ENCODE results near the gene SLC7A1.
"Not testable (repeated sequence)": the region's sequence is repeated elsewhere in the genome, so short reads cannot be mapped to it uniquely, and the experiment has no call there.

SLC7A1 gene

GRCh38 chr13:29595380-29596063, at the start of gene SLC7A1:
SLC7A1 (minus strand) TSS chr13:29595688; CDS start chr13:29536188, 59,500 bp downstream.
- in situ Hi-C loops (cut with MboI; ENCODE audit: low sequenced_read_pairs): no loop called here

GRCh38 chr13:29640665-29641064, 45.2 kb upstream of the SLC7A1 start:
- in situ Hi-C loops (cut with MboI; ENCODE audit: low sequenced_read_pairs): no loop called here

GRCh38 chr13:29636831-29637230, 41.3 kb upstream of the SLC7A1 start:
- in situ Hi-C loops (cut with MboI; ENCODE audit: low sequenced_read_pairs): not testable (repeated sequence)

- in situ Hi-C loops (cut with MboI; ENCODE audit: low sequenced_read_pairs): no loop called here
These were observed 29.5 kb upstream of the SLC7A1 start for GRCh38 chr13:29624997-29625396.

GRCh38 chr13:29621841-29622240, 26.4 kb upstream of the SLC7A1 start:
- in situ Hi-C loops (cut with MboI; ENCODE audit: low sequenced_read_pairs): no loop called here

- in situ Hi-C loops (cut with MboI; ENCODE audit: low sequenced_read_pairs): no loop called here
These were observed 25.7 kb upstream of the SLC7A1 start for GRCh38 chr13:29621051-29621800.

- in situ Hi-C loops (cut with MboI; ENCODE audit: low sequenced_read_pairs): no loop called here
These were observed 24.5 kb upstream of the SLC7A1 start for GRCh38 chr13:29619995-29620394.

GRCh38 chr13:29613101-29613500, 17.6 kb upstream of the SLC7A1 start:
- in situ Hi-C loops (cut with MboI; ENCODE audit: low sequenced_read_pairs): no loop called here

- in situ Hi-C loops (cut with MboI; ENCODE audit: low sequenced_read_pairs): no loop called here
These were observed 12.0 kb upstream of the SLC7A1 start for GRCh38 chr13:29607465-29607864.

- in situ Hi-C loops (cut with MboI; ENCODE audit: low sequenced_read_pairs): no loop called here
These were observed 10.5 kb upstream of the SLC7A1 start for GRCh38 chr13:29605860-29606526.

GRCh38 chr13:29598321-29598720, 2.8 kb upstream of the SLC7A1 start:
- in situ Hi-C loops (cut with MboI; ENCODE audit: low sequenced_read_pairs): no loop called here

GRCh38 chr13:29597706-29598105, 2.2 kb upstream of the SLC7A1 start:
- in situ Hi-C loops (cut with MboI; ENCODE audit: low sequenced_read_pairs): no loop called here

GRCh38 chr13:29597246-29597645, 1.8 kb upstream of the SLC7A1 start:
- in situ Hi-C loops (cut with MboI; ENCODE audit: low sequenced_read_pairs): no loop called here

GRCh38 chr13:29596064-29596418, 553 bp upstream of the SLC7A1 start:
- in situ Hi-C loops (cut with MboI; ENCODE audit: low sequenced_read_pairs): no loop called here

- in situ Hi-C loops (cut with MboI; ENCODE audit: low sequenced_read_pairs): no loop called here
These were observed 643 bp downstream of the SLC7A1 start for GRCh38 chr13:29594710-29595379.

- in situ Hi-C loops (cut with MboI; ENCODE audit: low sequenced_read_pairs): no loop called here
These were observed 1.2 kb downstream of the SLC7A1 start for GRCh38 chr13:29594303-29594709.

GRCh38 chr13:29593605-29594297, 1.7 kb downstream of the SLC7A1 start:
- in situ Hi-C loops (cut with MboI; ENCODE audit: low sequenced_read_pairs): no loop called here

- in situ Hi-C loops (cut with MboI; ENCODE audit: low sequenced_read_pairs): no loop called here
These were observed 4.2 kb downstream of the SLC7A1 start for GRCh38 chr13:29591310-29591709.

GRCh38 chr13:29589967-29590366, 5.5 kb downstream of the SLC7A1 start:
- in situ Hi-C loops (cut with MboI; ENCODE audit: low sequenced_read_pairs): no loop called here

GRCh38 chr13:29589234-29589633, 6.3 kb downstream of the SLC7A1 start:
- in situ Hi-C loops (cut with MboI; ENCODE audit: low sequenced_read_pairs): no loop called here

GRCh38 chr13:29587645-29588044, 7.8 kb downstream of the SLC7A1 start:
- in situ Hi-C loops (cut with MboI; ENCODE audit: low sequenced_read_pairs): no loop called here

All from HL-60/S4 (cell line).